K562 (cell line): ENCODE data around the gene NOP14. TPM values are rescaled to one million over a fixed set of nuclear protein-coding genes. Genes with fewer than 3 reads are reported as not detected.

ENCODE experiments used
- ATAC-seq: fragments of 200-7000 bp; cut with Tn5 transposase; 3 replicates; pipeline ENCODE4 v1.9.1; 2020; ENCODE audit warnings: moderate library complexity
- BruUV-seq: library from RNA; stranded (reverse); fragments of 400-500 nt; replicated peaks from 2 replicates; lab custom pipeline; 2021; lab: Mats Ljungman, UMichigan
- CTCF ChIA-PET: fragments of 300-600 bp; formaldehyde crosslinking; extraction: SDS; loops from one replicate; lab custom pipeline; 2021; ENCODE audit warnings: low intra/inter-chr PET ratio; lab: Yijun Ruan, JAX
- POLR2A ChIA-PET: fragments of 300-600, 350-650 bp; sonication (Branson Sonifier 250); formaldehyde crosslinking; extraction: SDS; loops from one replicate; lab custom pipeline; 2021; ENCODE audit warnings: antibody characterized with exemption, inconsistent platforms; lab: Yijun Ruan, JAX
- DNase-seq, 4 experiments: peaks; one replicate each; pipeline versions ENCODE4 v3.0.0 to v3.0.0-alpha.2; 2011 to 2018; ENCODE audit warnings: low spot score in 3 of 4, mixed read lengths in 3 of 4; ENCODE audit errors: extremely low read depth in 1 of 4
- FAIRE-seq: peaks from 2 replicates; lab custom pipeline; 2011; peaks lifted over from hg19 to GRCh38; lab: Jason Lieb, UNC
- H2AFZ ChIP-seq: 2 replicates; pipeline ENCODE4 v1.6.0; 2011; ENCODE audit warnings: low read depth, low read length, control low read depth, inconsistent platforms
- H3K27ac ChIP-seq: fragments of 200-600 bp; 3 replicates; pipeline ENCODE4 v1.8.0; 2011; ENCODE audit warnings: low read depth, mild to moderate bottlenecking, control low read depth, inconsistent platforms, low read length, moderate library complexity, mixed read lengths; ENCODE audit errors: extremely low read depth
- H3K27me3 ChIP-seq, 2 experiments: fragments of 300-600 bp in 1 of 2; 2 replicates in 1 of 2; 3 replicates in 1 of 2; pipeline versions ENCODE4 v1.6.0 to v1.8.0; 2011; ENCODE audit warnings: inconsistent platforms in 2 of 2, low read length in 2 of 2, mild to moderate bottlenecking in 1 of 2, mixed read lengths in 1 of 2, moderate library complexity in 1 of 2; ENCODE audit not compliant: control insufficient read depth in 2 of 2, insufficient read depth in 2 of 2
- H3K36me3 ChIP-seq: fragments of 300-600 bp; 3 replicates; pipeline ENCODE4 v1.8.0; 2011; ENCODE audit warnings: mild to moderate bottlenecking, low read length, inconsistent platforms; ENCODE audit not compliant: control insufficient read depth, insufficient read depth
- H3K4me1 ChIP-seq, 2 experiments: fragments of 200-600 bp in 1 of 2; replicated peaks in 1 of 2; 2 replicates in 1 of 2; 3 replicates in 1 of 2; pipeline versions ENCODE4 v1.5.1 to v1.8.0; 2011; ENCODE audit warnings: inconsistent platforms in 2 of 2, low read length in 2 of 2, mild to moderate bottlenecking in 1 of 2, mixed read lengths in 1 of 2, moderate library complexity in 1 of 2; ENCODE audit not compliant: control insufficient read depth in 2 of 2, insufficient read depth in 2 of 2
- H3K4me2 ChIP-seq: 2 replicates; pipeline ENCODE4 v1.6.1; 2011; ENCODE audit warnings: low read length, control low read depth, inconsistent platforms, mixed read lengths; ENCODE audit not compliant: insufficient read depth
- H3K4me3 ChIP-seq: fragments of 200-600 bp; sonication (generic), shearing (Covaris generic); 2 replicates; pipeline ENCODE4 v1.5.1; 2016; ENCODE audit warnings: control low read depth, inconsistent platforms
- H3K79me2 ChIP-seq: fragments of 200-600 bp; 3 replicates; pipeline ENCODE4 v1.8.0; 2011; ENCODE audit warnings: low read length, inconsistent platforms; ENCODE audit not compliant: control insufficient read depth, insufficient read depth
- H3K9ac ChIP-seq, 2 experiments: 2 replicates each; pipeline versions ENCODE4 v1.6.0 to v1.6.1; 2011; ENCODE audit warnings: low read depth in 2 of 2, low read length in 2 of 2, control low read depth in 1 of 2, inconsistent platforms in 1 of 2, mild to moderate bottlenecking in 1 of 2, mixed read lengths in 1 of 2; ENCODE audit not compliant: insufficient read depth in 1 of 2
- H3K9me1 ChIP-seq: one replicate; pipeline ENCODE4 v1.6.0; 2011; ENCODE audit warnings: inconsistent platforms, mild to moderate bottlenecking, low read length, moderate library complexity; ENCODE audit not compliant: control insufficient read depth, insufficient read depth
- H3K9me3 ChIP-seq: replicated peaks from 2 replicates; pipeline ENCODE4 v1.5.1; 2011; ENCODE audit warnings: low read depth, low read length, inconsistent platforms; ENCODE audit not compliant: control insufficient read depth, insufficient read depth
- H4K20me1 ChIP-seq: replicated peaks from 2 replicates; pipeline ENCODE4 v1.6.1; 2011; ENCODE audit warnings: low read length, inconsistent platforms, mixed read lengths; ENCODE audit not compliant: control insufficient read depth, insufficient read depth
- FOXP1 ChIP-seq: sonication (generic); formaldehyde crosslinking; IDR thresholded peaks from 2 replicates; pipeline ENCODE4 v1.8.0; 2022; ENCODE audit warnings: mild to moderate bottlenecking, missing genetic modification reagents
- GTF3C2 ChIP-seq: IDR thresholded peaks from 3 replicates; pipeline ENCODE4 v1.6.1; 2011; ENCODE audit warnings: borderline replicate concordance, mild to moderate bottlenecking, moderate library complexity; ENCODE audit not compliant: insufficient read length; ENCODE audit errors: extremely low read depth
- KLF10 ChIP-seq: fragments of 250-450 bp; sonication (Bioruptor Pico); IDR thresholded peaks from 2 replicates; pipeline ENCODE4 v1.6.1; 2021; ENCODE audit warnings: matching md5 sums
- MYBL2 ChIP-seq, 2 experiments: fragments of 450-650 bp in 1 of 2; sonication (generic) in 1 of 2; formaldehyde crosslinking in 1 of 2; IDR thresholded peaks; 2 replicates each; pipeline versions ENCODE4 v1.6.1 to v1.8.1; 2017 to 2022; ENCODE audit warnings: borderline replicate concordance in 1 of 2, inconsistent platforms in 1 of 2, low read depth in 1 of 2, mild to moderate bottlenecking in 1 of 2, missing genetic modification reagents in 1 of 2, moderate library complexity in 1 of 2
- NCOA6 ChIP-seq: fragments of 450-650 bp; IDR thresholded peaks from 2 replicates; pipeline ENCODE4 v1.6.1; 2017; ENCODE audit warnings: mild to moderate bottlenecking
- NONO ChIP-seq, 2 experiments: fragments of 200-400 bp in 1 of 2; fragments of 450-650 bp in 1 of 2; formaldehyde crosslinking in 1 of 2; IDR thresholded peaks; 2 replicates each; pipeline ENCODE4 v1.6.1; 2017; ENCODE audit warnings: low read depth in 2 of 2, mild to moderate bottlenecking in 2 of 2, moderate library complexity in 2 of 2, low read length in 1 of 2
- POLR2G ChIP-seq: fragments of 200-400 bp; formaldehyde crosslinking; IDR thresholded peaks from 2 replicates; pipeline ENCODE4 v1.6.1; 2017; ENCODE audit warnings: low read depth, mild to moderate bottlenecking, antibody characterized with exemption, low read length, moderate library complexity
- RBFOX2 ChIP-seq: fragments of 200-400 bp; formaldehyde crosslinking; IDR thresholded peaks from 2 replicates; pipeline ENCODE4 v1.6.1; 2017; ENCODE audit warnings: low read depth, mild to moderate bottlenecking, low read length, moderate library complexity
- TAL1 ChIP-seq: fragments of 450-650 bp; IDR thresholded peaks from 2 replicates; pipeline ENCODE4 v1.6.1; 2016; ENCODE audit warnings: mild to moderate bottlenecking
- TCFL5 ChIP-seq: fragments of 250-450 bp; sonication (Bioruptor Pico); conservative IDR thresholded peaks from 2 replicates; pipeline ENCODE4 v1.6.1; 2021; ENCODE audit warnings: mild to moderate bottlenecking, moderate library complexity, matching md5 sums
- WGBS: fragments of 100-300 bp; shearing (Covaris generic); methylation state at CpG from one replicate; pipeline ENCODE4 v1.1.6; 2016; ENCODE audit warnings: low coverage, mixed read lengths; ENCODE audit not compliant: insufficient coverage; ENCODE audit errors: missing lambda C conversion rate; 5-methylcytosine and 5-hydroxymethylcytosine counted together
- in situ Hi-C: fragments of 300-500 bp; cut with MboI; formaldehyde crosslinking; loops from 4 replicates; pipeline ENCODE4 v1.15.0; 2018; ENCODE audit warnings: inconsistent platforms, mixed read lengths
- intact Hi-C: fragments of 100-400 bp; cut with micrococcal nuclease; formaldehyde crosslinking; loops from 2 replicates; pipeline ENCODE4 v1.14.2; 2022
- polyA plus RNA-seq, 8 experiments: library from polyadenylated mRNA; depleted of rRNA in 4 of 8; stranded (reverse) in 5 of 8; unstranded in 3 of 8; fragments of >200 nt; fragmentation: Nextera tagmentation in 2 of 8; fragmentation: Illumina TruSeq in 1 of 8; extraction: Ambion mirVana in 2 of 8; extraction: Trizol in 1 of 8; gene quantifications; 2 replicates each; pipeline versions ENCODE4 v1.2.1 to v1.2.3, GENCODE V29; 2011 to 2014; ENCODE audit warnings: inconsistent platforms in 1 of 8, missing spikeins in 1 of 8
- total RNA-seq, 7 experiments: library from RNA; depleted of rRNA in 6 of 7; stranded (reverse); fragments of >200 nt in 6 of 7; fragmentation: Illumina TruSeq in 2 of 7; extraction: Trizol in 2 of 7; gene quantifications; 2 replicates each; pipeline versions ENCODE4 v1.2.1 to v1.2.3, GENCODE V29; 2011 to 2021; ENCODE audit warnings: low replicate concordance in 1 of 7

NOP14 gene
- total and polyA plus RNA-seq, 9 of the 15 experiments (the other 6 are each of a cell fraction or from before 2014, with no cell fraction given): 12.7 to 76.0 (median 50.9) TPM

GRCh38 chr4:2942037-2942531 lies 21.1 kb downstream of the NOP14 start:
- peaks cover under 1 to 17% of the 10 kb centered on the region in 2 experiments; a peak in 3 of 5 replicates for H3K4me1 ChIP-seq
- H3K4me3 ChIP-seq: no peak overlapping the region
- FAIRE-seq (no peak), DNase-seq (no peak), ATAC-seq (no peak)
- H2AFZ ChIP-seq: no peak overlapping the region
- ChIA-PET CTCF (no interaction called here), POLR2A (no interaction called here)
- peak; percentile 10; the same call in 1 of the 2 replicates for TF ChIP-seq POLR2G
- TF ChIP-seq KLF10 (CRISPR knock-in tag): no peak
- in situ Hi-C loops (no loop called here), intact Hi-C loops (no loop called here)
- peaks cover 6% of the 10 kb centered on the region; the same call in 1 of the 2 replicates for H4K20me1 ChIP-seq
- BruUV-seq: no TSS peak
- no peaks in the 10 kb centered on the region for H3K79me2 ChIP-seq
- H3K9me1 ChIP-seq: no peaks in the 10 kb centered on the region
- WGBS: 95% methylated on average over 18 of the region's 21 CpGs
- no peaks in the 10 kb centered on the region for H3K9me3 ChIP-seq
- no peak overlapping the region for H3K27ac ChIP-seq
- peak overlapping the region in 1 of 2 experiments; percentile 52; a peak in 2 of 4 replicates for H3K9ac ChIP-seq
- no peak overlapping the region for H3K4me2 ChIP-seq
- H3K27me3 ChIP-seq: no peaks in the 10 kb centered on the region
- peaks cover 96% of the 10 kb centered on the region for H3K36me3 ChIP-seq

- H3K4me1 ChIP-seq: peaks cover 7 to 24% of the 10 kb centered on the region in 2 experiments; a peak in 4 of 5 replicates
- no peaks in the 10 kb centered on the region for H3K27me3 ChIP-seq
- H3K36me3 ChIP-seq: peaks cover 96% of the 10 kb centered on the region
- FAIRE-seq: no peak
- ATAC-seq: no peak
- no TSS peak for BruUV-seq
- no peak overlapping the region for H2AFZ ChIP-seq
- 0 out of 4 replicates have a peak overlapping the region, but pooled peaks of 1 of the 2 experiments have one; percentile 10 for H3K9ac ChIP-seq
- no peak overlapping the region for H3K4me2 ChIP-seq
- H4K20me1 ChIP-seq: peaks cover 13% of the 10 kb centered on the region; the same call in 1 of the 2 replicates
- no peaks in the 10 kb centered on the region for H3K79me2 ChIP-seq
- intact Hi-C loops: no loop called here
- ChIA-PET CTCF (no interaction called here), POLR2A (interaction anchor here (1.4 kb wide), 1 partner anchor 20 kb away, joined by 4 read pairs; no protein-coding TSS in a partner anchor)
- in situ Hi-C loops: no loop called here
- no peak overlapping the region for H3K4me3 ChIP-seq
- 92% methylated on average over 19 of the region's 24 CpGs for WGBS
- no peak for DNase-seq
- no peaks in the 10 kb centered on the region for H3K9me1 ChIP-seq
- no peak overlapping the region for H3K27ac ChIP-seq
- no peaks in the 10 kb centered on the region for H3K9me3 ChIP-seq
- no peak for TF ChIP-seq NONO (IDR thresholded peaks at IDR 0.05; ENCODE audit: low read depth in 2 of 2, low read length in 1 of 2)
- TF ChIP-seq MYBL2 (IDR thresholded peaks at IDR 0.05; ENCODE audit: low read depth): no peak
- TF ChIP-seq MYBL2 (CRISPR knock-in tag; IDR thresholded peaks at IDR 0.05; ENCODE audit: borderline replicate concordance): no peak
- TF ChIP-seq TCFL5 (CRISPR knock-in tag): no peak
- no peak for TF ChIP-seq TAL1
- no peak for TF ChIP-seq GTF3C2
- peak; percentile 36; the same call in 1 of the 2 replicates for TF ChIP-seq RBFOX2
- TF ChIP-seq NCOA6: no peak
- no peak for TF ChIP-seq FOXP1 (CRISPR knock-in tag)
These were observed 21.8 kb downstream of the NOP14 start for GRCh38 chr4:2941138-2942036.
